Measurements from ENCODE around the gene ADAMTS20. TPM values are rescaled to one million over a fixed set of nuclear protein-coding genes. Genes with fewer than 3 reads are reported as not detected.
A peak's percentile ranks its signal among the peaks of the same experiment; 100 is the strongest.

Gene ADAMTS20
- polyA plus RNA-seq, 1 donor: 1.2 TPM

GRCh38 chr12:43493261-43493797 is 58.7 kb downstream of the ADAMTS20 start:
- DNase-seq: no peak

GRCh38 chr12:43482311-43483085 is 69.5 kb downstream of the ADAMTS20 start:
- no peak for DNase-seq

- no peak for DNase-seq
These were observed 71.4 kb downstream of the ADAMTS20 start for GRCh38 chr12:43480591-43480990.

GRCh38 chr12:43462741-43463140 is 89.3 kb downstream of the ADAMTS20 start:
- no peak for DNase-seq

- DNase-seq: no peak
These were observed 89.9 kb downstream of the ADAMTS20 start for GRCh38 chr12:43462080-43462479.

GRCh38 chr12:43459285-43459684 is 92.7 kb downstream of the ADAMTS20 start:
- no peak for DNase-seq

- no peak for DNase-seq
These were observed 98.2 kb downstream of the ADAMTS20 start for GRCh38 chr12:43453761-43454160.

GRCh38 chr12:43444940-43445564 is 107.0 kb downstream of the ADAMTS20 start:
- DNase-seq: peak; percentile 21

GRCh38 chr12:43436597-43436996 is 115.4 kb downstream of the ADAMTS20 start:
- DNase-seq: no peak

GRCh38 chr12:43434614-43435013 is 117.4 kb downstream of the ADAMTS20 start:
- DNase-seq: no peak

GRCh38 chr12:43428088-43428600 is 123.9 kb downstream of the ADAMTS20 start:
- DNase-seq: no peak

GRCh38 chr12:43425361-43425760 is 126.6 kb downstream of the ADAMTS20 start:
- DNase-seq: no peak

- DNase-seq: no peak
These were observed 135.0 kb downstream of the ADAMTS20 start for GRCh38 chr12:43416981-43417380.

GRCh38 chr12:43407816-43408645 is 144.0 kb downstream of the ADAMTS20 start:
- peak; percentile 27 for DNase-seq

GRCh38 chr12:43406801-43407200 is 145.2 kb downstream of the ADAMTS20 start:
- peak; percentile 14 for DNase-seq

- DNase-seq: no peak
These were observed 149.6 kb downstream of the ADAMTS20 start for GRCh38 chr12:43402436-43402835.

GRCh38 chr12:43401096-43401495 is 150.9 kb downstream of the ADAMTS20 start:
- no peak for DNase-seq

- no peak for DNase-seq
These were observed 155.3 kb downstream of the ADAMTS20 start for GRCh38 chr12:43396671-43397070.

GRCh38 chr12:43392116-43392515 is 159.9 kb downstream of the ADAMTS20 start:
- no peak for DNase-seq

GRCh38 chr12:43381879-43382278 is 170.1 kb downstream of the ADAMTS20 start:
- DNase-seq: no peak

- no peak for DNase-seq
These were observed 173.6 kb downstream of the ADAMTS20 start for GRCh38 chr12:43378448-43378847.

- no peak for DNase-seq
These were observed 181.7 kb downstream of the ADAMTS20 start for GRCh38 chr12:43370263-43370662.

All from left kidney (tissue), 2 donors.